Effector CD4-positive, alpha-beta T cell (primary cell): Measurements from ENCODE around the gene MPV17.
"Not testable (repeated sequence)": the region's sequence is repeated elsewhere in the genome, so short reads cannot be mapped to it uniquely, and the experiment has no call there.

Experiments used
- DNase-seq: peaks from one replicate; pipeline ENCODE4 v3.0.0-alpha.2; 2020

The MPV17 gene

DNA sequence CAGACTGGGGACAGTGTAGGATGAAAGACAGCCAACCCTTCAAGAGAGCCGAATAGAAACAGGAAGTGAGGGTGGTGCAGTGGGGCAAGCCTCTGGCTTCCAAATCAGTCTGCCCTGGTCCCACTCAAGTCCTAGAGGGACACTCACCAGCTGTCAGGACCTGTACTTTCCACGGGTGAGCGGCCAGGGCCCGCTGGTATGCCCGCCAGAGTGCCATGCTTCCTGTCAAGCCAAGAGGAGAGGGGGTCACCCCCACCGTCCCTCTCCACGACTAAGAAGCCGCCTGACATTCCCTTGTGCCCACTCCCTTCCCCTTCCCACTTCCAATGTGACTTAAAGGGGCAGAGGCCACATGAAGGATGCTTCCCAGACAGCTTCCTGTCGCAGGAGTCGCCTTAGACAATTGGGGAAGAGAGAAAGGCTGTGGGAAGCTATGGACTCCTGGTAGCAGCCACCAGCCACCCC lies 564 bp downstream of the MPV17 start:
- no peak for DNase-seq

DNA sequence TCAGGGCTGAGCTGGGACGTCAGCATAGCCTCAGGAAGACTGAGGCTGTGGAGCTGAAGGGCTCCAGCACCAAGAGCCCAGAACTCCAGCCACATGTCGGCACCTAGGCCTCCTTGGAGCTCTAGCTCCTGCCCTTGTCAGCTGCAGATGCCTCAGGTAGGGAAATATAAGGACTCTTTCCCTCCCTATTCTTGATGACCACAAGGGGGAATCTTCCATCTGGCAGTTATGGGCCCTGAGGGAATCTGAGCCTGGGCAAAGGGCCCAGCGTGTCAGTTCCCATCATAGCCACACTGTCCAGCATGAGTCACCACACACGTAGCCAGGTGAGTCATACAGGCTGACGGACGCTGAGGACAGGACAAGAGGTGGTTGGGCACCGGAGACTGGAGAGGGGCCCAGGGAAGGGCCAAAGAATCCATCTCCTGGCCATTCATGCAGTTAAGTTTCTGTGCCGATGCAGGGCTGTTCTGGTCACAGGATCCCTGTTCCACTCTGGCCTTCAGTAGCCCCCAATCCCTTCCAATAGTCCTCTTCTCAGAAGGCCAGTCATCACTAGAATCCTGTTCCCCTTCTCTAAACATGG lies 1.8 kb downstream of the MPV17 start:
- DNase-seq = no peak

GRCh38 chr2:27319839-27320238 lies 3.1 kb downstream of the MPV17 start:
- DNase-seq = not testable (repeated sequence)

DNA sequence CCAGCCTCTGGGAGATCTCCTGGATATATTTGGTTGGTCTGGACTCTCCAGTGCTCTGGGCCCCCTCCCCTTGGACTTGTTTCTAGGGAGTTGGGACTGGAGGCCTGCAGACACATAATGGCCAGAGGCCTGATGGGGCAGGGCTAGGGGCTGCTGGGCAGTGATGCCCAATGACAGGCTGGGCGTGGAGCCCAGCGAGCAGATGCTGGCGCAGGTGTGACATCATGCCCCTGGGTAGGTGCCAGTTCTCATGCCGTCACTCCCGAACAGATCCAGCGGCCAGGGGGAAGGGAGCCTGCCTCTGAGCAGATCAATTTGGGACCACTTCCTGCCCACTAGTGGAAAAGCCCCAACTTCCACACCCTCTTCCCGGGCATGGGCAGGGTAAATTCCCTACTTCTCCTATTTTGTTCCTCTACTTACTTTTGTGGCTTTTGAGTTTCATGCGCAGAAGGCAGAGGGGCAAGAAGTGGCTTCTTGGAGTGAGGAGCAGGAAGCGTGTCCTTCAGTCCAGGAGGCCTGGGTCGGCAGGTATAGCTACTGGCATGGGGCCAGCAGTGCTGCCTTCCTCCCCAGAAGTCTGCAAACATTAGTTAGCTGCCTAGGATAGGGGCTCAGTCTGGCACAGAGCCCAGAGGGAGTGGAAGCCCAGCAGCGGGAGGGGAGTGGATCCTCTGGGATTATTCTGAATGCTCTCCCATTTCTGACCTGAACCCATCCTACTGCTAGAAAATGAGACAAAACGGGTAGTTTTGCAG lies 6.1 kb downstream of the MPV17 start:
- DNase-seq = no peak

- no peak for DNase-seq
Observed at GRCh38 chr2:27315122-27315521, 7.8 kb downstream of the MPV17 start.

GRCh38 chr2:27314709-27315108 lies 8.2 kb downstream of the MPV17 start:
- no peak for DNase-seq

- no peak for DNase-seq
Observed at GRCh38 chr2:27313882-27314645, 8.8 kb downstream of the MPV17 start.

DNA sequence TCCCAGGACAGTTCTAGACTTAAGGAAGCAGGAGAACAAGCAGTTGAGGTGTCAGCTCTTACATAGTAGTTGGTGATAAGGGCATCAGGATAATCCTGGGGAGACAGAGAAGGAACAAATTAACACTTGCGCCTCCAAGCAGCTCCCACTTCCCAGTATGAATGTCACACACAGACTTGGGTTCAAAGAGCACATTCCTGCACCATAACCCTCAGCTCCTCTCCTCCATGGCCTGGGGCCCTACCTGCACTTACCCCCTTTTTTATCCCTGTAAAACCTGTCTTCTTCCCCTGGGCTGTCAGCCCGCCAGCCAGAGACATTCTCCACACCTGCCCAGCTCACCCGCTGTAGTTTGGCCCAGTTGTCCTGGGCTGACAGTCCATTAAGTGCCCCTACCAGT lies 10.7 kb downstream of the MPV17 start:
- DNase-seq = no peak

DNA sequence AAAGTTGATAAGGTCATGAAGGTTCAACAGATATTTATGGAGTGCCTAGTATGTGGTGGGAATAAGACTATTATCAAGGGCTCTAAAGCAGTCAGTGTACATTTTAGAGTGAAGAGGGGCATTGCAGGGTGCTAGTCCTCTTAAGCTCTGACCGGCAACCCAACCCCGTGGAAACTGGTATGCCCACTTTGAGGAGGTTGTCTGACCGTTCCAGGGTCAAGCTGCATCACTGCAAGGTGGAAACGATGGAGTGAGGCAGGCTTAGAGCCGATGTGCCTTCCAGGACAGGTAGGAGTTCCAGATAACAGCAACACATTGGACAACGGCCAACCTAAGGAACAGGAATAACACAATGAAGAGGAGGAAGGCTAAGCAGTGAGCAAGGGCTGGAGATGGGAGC lies 13.2 kb downstream of the MPV17 start:
- DNase-seq = no peak

DNA sequence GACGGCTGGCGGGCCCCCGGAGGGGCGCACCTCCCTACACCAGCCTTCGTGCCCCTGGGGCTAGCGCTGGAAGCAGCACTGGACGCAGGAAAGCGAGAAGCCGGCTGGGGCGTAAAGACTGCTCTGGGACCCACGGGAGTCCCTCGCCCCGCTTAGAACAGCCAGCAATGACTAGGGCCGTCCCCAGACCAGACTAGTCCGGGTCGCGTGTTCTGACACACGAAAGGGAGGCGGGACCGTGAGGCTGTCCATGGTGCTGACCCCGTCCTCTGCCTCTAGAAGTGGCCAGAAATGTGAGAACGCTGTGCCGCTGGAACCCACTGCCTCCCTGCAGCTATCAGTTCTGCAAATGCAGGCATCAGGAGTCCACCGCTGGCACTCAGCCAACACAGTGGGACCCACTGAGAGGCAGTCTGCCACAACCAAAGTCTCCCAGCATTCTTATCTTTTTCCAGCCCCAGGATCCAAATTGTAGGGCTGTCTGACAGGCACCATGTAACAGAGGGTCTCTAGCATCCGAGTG lies 14.5 kb downstream of the MPV17 start, which contains the start of gene UCN:
Gene UCN (minus strand): TSS at position 87 of the 523 bp plus-strand sequence. CDS start 550 bp downstream, outside the sequence.
- no peak for DNase-seq

DNA sequence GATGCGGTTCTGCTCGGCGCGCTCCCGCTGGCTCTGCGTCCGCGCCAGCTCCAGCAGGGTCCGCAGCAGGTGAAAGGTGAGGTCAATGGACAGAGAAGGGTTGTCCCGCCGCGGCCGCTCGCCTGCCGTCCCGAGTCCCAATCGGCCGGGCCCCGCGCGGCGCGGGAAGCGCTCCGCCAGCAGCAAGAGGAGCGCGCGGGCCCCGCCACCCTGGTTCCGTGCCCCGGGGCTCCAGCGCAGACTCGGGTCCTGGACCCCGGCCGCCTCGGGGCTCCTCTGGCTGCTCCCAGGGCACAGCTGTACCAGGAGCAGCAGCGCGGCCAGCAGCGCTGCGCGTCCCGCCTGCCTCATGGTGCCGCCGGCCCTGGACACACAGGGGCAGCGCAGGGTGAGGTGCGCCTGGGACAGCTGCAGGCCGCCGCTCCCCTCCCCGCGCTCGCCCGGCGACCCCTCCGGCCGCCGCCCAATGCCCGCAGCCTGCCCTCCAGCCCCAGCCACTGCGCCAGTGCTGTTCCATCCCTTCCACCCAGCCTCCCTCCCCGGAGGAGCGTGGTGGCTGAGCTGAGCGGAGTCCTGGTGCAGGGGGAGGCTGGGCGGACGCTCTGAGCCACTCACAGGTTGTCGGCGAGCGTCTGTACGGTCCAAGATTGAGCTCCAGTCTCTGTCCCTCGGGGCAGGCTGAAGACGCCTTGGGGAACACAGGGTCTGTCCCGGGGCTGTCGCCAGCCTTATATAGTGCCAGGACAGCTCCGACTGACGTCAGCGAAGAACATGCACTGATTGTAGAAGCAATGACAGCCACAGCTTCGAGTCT lies 15.1 kb downstream of the MPV17 start:
- no peak for DNase-seq

DNA sequence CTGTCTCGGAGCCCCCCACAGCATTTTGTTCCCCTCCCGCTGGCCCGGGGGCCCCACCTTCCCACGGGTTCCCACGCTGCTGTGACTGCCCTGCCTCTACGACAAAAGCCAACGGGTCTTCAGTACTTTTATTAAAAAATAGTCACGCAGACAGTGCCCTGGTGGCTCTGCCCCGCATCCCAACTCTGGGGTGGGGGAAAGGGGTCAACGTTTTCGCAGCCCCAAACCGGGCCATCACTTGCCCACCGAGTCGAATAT lies 15.7 kb downstream of the MPV17 start:
- no peak for DNase-seq

DNA sequence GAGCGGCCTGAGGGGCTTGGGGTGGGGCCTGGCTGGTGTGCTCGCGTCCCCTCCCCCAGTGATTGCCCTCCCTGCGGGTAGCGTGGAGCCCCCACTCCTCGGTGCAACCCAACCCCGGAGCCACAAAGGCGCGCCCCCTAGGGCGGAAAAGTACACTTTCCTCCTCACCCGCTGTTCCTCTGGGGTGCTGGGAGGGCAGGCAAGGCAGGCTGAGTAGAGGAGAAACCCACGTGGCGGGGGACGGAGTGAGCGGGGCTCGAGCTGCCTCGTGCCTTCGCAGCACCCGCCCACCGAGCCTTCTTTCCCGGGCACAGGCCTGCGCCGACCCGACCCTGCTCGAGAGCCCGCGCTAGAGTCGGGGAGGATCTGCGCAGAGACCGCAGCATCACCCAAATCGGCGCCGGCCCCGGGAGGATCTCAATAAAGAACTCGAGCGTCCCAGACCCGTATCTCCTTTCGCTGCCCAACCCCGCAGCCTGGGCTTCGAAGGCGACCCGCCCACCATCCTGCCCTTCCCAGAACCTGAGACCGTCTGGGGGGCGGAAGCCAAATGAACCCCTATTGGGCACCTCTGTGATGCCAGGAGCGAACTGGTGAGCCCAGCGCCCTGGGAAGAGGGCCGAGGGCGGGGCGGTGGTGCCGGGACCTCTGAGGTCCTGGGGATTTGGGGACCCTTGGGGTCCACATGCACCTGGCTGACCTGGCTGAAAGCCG lies 16.2 kb downstream of the MPV17 start:
- DNase-seq = peak; percentile 11

DNA sequence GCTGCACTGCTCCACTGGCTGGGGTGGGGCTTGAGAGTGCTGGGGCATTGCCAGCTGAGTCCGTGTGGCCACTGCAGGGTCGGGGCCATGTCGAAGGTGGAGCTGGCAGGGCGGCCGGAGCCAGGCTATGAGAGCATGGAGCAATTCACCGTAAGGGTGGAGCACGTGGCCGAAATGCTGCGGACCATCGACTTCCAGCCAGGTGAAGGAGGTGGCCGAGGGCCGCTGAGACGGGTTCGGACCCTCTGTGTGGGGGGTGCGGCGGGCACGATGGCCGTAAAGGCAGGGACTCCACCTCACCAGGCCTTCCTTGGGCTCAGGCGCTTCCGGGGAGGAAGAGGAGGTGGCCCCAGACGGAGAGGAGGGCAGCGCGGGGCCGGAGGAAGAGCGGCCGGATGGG lies 16.8 kb downstream of the MPV17 start:
- DNase-seq = no peak

GRCh38 chr2:27305516-27305915 lies 17.4 kb downstream of the MPV17 start:
- no peak for DNase-seq

DNA sequence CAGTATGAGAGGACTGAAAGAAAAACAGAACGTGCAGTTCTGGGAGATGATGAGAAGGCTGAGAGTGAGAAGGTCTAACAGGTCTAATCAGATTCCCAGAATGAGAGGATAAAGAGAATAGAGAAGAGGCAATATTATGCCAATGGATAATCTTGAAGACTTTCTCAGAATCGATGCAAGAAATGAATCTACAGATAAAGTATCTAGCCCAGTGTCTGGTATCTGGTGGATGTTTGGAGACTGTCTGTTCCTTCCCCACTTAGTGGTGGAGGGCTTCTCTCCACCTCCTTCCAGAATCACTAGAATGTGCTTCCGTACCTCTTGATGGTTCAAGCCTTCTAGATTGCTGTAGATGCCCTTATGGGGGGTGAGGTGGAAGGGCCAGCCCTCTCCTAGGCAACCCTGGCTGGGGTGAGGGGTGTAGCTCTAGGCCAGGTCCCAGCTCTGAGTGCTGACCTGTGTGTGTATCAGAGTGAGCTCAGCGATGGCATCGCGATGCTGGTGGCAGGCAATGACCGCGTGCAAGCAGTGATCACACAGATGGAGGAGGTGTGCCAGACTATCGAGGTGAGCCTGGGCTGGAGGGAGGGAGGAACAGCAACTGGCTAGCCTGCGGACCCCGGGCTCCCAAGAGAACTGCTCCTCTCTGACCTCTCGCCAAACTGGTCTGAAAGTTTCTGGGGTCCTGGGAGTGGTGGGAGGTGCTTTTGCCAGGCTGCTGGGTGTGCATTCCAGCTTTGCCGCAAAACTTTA lies 18.2 kb downstream of the MPV17 start:
- no peak for DNase-seq

DNA sequence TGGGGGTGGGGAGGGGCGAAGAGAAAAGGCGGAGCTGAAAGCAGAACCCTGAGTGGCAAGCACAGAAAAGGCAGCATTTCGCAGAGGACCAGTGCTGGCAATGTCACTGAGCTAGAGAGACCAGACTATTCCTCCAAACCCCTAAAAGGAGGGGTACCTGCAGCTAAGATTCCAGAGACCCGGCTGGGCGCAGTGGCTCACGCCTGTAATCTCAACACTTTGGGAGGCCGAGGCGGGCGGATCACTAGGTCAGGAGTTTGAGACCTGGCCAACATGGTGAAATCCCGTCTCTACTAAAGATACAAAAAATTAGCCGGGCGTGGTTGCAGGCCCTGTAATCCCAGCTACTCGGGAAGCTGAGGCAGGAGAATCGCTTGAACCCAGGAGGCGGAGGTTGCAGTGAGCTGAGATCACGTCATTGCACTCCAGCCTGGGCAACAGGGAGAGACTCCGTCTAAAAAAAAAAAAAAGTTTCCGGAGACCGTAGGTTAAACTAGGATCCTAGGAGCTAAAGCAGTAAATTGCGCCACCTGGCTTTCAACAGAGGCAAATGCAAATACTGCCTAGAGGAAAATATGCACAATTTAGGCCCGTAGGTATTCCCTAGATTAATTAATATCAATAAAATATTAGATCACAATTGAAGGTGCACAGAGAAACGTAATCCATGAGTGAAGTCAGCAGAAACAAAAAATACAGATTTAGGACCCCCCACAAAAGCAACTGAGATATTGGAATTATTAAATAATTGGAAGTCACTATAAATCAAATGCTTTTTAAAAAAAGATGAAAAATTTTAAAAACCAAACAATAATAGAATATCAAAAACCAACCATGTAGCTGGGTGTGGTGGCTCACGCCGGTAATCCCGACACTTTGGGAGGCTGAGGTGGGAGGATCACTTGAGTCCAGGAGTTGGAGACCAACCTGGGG lies 19.5 kb downstream of the MPV17 start:
- peak; percentile 35 for DNase-seq

GRCh38 chr2:27300606-27301005 lies 22.3 kb downstream of the MPV17 start:
- not testable (repeated sequence) for DNase-seq

DNA sequence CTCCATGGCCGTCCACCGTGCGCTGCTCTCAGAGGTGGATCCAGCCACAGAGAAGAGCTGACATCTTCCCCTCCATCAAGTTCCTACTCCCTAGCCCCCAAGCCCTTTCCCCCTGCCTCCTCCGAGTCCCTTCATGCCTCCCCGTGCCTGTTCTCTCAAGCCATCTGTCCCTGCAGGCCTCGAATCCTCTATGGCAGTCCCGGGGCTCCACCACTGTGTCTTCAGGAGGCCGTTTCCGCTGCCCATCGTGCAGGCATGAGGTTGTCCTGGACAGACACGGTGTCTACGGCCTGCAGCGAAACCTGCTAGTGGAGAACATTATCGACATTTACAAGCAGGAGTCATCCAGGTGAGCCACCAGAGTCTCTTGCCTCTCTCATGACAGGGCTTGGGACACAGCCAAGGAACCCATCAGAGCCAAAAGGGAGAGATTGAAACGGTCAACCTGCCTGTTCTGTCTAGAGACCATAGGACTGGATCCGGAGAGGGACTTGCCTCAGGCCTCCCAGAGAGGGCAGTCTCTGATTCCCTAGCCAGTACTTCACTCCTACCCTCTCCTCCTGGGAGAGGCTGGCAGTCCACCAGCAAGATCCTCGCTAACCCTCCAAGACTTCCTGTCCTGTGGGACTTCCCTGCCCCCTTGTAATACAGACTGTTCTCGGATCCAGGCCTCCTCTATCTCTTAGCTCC lies 24.4 kb downstream of the MPV17 start:
- no peak for DNase-seq

- no peak for DNase-seq
Observed at GRCh38 chr2:27297195-27297594, 25.7 kb downstream of the MPV17 start.
